Body of pancreas (tissue), 4 donors: Measurements from ENCODE around the gene NFATC2.

Source experiments
- POLR2A ChIP-seq, 3 donors: fragments of 450-650 bp; IDR thresholded peaks; one replicate each; pipeline ENCODE4 v1.6.1; 2016; ENCODE audit warnings: antibody characterized with exemption in 3 of 3, mild to moderate bottlenecking in 2 of 3
- TF ChIP-seq, protein P1 (sequence below), 7 experiments: fragments of 450-650 bp in 4 of 7; fragments of 200-600 bp in 3 of 7; sonication (generic) in 3 of 7; IDR thresholded peaks; one replicate each; pipeline ENCODE4 v1.5.1; 2016 to 2019; ENCODE audit warnings: antibody characterized with exemption in 7 of 7

DNA sequence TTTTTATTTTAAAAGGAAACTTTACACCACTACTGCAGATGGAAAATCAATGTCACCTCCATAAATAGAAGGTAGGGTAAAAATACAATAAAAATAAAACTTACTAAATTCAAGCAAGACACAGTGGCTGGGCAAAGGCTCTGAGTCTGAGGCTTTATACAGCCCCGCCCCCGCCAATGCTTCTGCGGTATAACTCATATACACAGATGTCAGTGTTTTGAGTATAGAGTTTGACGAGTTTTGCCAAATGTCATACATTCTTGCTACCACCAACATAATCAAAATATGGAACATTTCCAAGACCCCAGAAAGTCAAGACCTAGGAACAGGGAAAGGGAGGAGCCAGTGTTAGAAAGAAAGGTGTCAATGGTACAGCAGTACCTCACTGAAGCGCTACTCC is 12.8 kb downstream of the NFATC2 start:
- TF ChIP-seq, protein P1, sequence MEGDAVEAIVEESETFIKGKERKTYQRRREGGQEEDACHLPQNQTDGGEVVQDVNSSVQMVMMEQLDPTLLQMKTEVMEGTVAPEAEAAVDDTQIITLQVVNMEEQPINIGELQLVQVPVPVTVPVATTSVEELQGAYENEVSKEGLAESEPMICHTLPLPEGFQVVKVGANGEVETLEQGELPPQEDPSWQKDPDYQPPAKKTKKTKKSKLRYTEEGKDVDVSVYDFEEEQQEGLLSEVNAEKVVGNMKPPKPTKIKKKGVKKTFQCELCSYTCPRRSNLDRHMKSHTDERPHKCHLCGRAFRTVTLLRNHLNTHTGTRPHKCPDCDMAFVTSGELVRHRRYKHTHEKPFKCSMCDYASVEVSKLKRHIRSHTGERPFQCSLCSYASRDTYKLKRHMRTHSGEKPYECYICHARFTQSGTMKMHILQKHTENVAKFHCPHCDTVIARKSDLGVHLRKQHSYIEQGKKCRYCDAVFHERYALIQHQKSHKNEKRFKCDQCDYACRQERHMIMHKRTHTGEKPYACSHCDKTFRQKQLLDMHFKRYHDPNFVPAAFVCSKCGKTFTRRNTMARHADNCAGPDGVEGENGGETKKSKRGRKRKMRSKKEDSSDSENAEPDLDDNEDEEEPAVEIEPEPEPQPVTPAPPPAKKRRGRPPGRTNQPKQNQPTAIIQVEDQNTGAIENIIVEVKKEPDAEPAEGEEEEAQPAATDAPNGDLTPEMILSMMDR (IDR thresholded peaks at IDR 0.05), result no peak
- no peak for TF ChIP-seq POLR2A (IDR thresholded peaks at IDR 0.05)
